Measurements from ENCODE around the gene MYO1B.

MYO1B gene

DNA sequence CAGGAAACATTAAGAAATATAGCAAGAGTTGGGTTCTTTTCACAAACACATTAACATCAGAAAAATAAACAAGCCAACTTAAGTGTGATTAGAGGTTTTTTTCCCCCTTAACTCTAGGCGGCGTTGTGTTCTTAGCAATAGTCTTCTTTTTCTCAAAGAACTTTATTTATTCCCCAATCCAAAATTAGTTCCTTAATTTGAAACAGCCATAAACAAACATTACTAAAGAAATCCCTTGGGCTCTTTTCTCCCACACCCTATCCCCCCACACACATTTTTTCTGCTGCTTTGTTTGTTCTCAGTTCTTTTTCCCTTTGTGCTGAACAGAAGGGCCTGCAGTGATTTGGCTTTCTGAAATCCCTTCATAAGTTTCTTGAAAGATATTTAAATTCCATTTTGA, 13.2 kb upstream of the MYO1B start:
- TF ChIP-seq, protein P1, sequence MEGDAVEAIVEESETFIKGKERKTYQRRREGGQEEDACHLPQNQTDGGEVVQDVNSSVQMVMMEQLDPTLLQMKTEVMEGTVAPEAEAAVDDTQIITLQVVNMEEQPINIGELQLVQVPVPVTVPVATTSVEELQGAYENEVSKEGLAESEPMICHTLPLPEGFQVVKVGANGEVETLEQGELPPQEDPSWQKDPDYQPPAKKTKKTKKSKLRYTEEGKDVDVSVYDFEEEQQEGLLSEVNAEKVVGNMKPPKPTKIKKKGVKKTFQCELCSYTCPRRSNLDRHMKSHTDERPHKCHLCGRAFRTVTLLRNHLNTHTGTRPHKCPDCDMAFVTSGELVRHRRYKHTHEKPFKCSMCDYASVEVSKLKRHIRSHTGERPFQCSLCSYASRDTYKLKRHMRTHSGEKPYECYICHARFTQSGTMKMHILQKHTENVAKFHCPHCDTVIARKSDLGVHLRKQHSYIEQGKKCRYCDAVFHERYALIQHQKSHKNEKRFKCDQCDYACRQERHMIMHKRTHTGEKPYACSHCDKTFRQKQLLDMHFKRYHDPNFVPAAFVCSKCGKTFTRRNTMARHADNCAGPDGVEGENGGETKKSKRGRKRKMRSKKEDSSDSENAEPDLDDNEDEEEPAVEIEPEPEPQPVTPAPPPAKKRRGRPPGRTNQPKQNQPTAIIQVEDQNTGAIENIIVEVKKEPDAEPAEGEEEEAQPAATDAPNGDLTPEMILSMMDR (conservative IDR thresholded peaks at IDR 0.05; ENCODE audit: low read depth, low read length): peak; percentile 48
- no peak overlapping the region for H3K4me3 ChIP-seq (ENCODE audit: low read length)
- DNase-seq (ENCODE audit: low read depth): no peak

DNA sequence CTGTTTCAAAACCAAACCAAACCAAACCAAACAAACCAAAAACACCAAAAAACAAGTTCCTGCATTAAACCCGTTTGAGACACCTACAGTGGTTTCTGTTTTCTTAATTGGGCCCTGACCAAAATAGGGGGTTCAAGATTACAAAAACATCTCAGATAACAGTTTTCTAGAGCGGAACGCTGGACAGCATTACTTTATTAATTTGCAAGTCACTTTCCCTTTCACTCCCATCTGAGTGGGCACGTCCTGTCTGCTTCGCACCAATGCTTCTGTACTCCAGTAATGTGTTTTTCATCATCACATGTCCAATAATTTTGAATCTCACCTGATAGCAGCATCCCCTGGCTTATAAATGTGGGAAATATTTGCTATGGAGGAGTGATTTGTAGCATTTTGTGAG, 11.7 kb upstream of the MYO1B start:
- TF ChIP-seq, protein P1 (conservative IDR thresholded peaks at IDR 0.05; ENCODE audit: low read depth, low read length): no peak
- DNase-seq (ENCODE audit: low read depth): no peak
- H3K4me3 ChIP-seq (ENCODE audit: low read length): no peak overlapping the region

DNA sequence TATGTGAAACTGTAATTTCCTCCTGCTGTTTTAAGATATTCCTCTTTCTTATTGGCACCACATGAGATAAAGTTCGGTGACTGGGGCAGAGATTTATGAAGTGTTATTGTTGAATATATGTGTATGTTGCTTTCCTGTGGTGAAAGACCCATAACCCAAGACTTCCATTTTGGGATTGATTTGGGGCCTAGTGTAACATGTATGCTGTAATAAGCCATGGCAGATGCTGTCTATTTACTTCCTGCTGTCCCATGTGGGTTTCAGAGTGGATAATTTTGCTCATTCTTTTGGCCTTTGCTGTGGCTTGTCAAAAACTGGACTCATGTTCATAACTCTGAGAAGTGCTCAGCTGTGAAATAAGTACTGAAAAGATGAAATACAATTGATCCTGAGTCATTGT, 10.8 kb upstream of the MYO1B start:
- DNase-seq (ENCODE audit: low read depth): no peak
- no peak overlapping the region for H3K4me3 ChIP-seq (ENCODE audit: low read length)
- TF ChIP-seq, protein P1 (conservative IDR thresholded peaks at IDR 0.05; ENCODE audit: low read depth, low read length): no peak

GRCh38 chr2:191240871-191241270, 4.3 kb upstream of the MYO1B start:
- DNase-seq (ENCODE audit: low read depth): no peak
- TF ChIP-seq, protein P1 (conservative IDR thresholded peaks at IDR 0.05; ENCODE audit: low read depth, low read length): no peak
- H3K4me3 ChIP-seq (ENCODE audit: low read length): no peak overlapping the region

DNA sequence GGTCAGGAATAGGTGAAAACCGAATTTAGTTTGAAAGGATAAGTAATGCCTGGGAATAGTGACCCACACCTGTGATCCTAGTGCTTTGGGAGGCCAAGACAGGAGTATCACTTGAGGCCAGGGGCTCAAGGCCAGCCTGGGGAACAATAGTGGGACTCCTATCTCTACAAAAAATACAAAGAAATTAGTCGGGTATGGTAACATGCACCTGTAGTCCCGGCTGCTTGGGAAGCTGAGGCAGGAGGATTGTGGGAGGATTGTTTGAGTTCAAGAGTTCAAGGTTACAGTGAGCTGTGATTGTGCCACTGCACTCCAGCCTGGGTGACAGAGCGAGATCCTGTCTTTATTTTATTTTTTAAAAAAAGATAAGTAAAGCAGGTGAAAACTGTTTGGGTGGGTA, 3.8 kb upstream of the MYO1B start:
- TF ChIP-seq, protein P1 (conservative IDR thresholded peaks at IDR 0.05; ENCODE audit: low read depth, low read length): no peak
- DNase-seq (ENCODE audit: low read depth): no peak

DNA sequence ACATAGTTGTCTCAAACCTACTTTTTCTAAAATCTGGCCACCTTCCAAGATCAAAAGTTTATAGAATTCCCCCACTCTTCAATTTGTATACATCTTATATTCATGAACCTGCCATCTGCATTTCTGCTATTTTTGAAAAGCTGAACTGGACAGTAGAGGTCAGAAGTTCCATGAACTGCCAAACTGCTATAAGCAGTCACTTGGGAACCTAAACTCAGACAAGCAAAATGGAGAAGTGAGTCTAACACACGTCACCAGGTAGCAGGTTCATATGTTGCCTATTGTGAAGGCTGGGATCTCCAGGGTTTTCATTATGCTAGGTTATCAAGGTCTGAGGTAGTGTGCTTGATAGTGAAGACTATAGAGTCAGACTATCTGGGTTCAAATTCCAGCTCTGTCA, 2.0 kb upstream of the MYO1B start:
- DNase-seq (ENCODE audit: low read depth): no peak
- no peak overlapping the region for H3K4me3 ChIP-seq (ENCODE audit: low read length)
- TF ChIP-seq, protein P1 (conservative IDR thresholded peaks at IDR 0.05; ENCODE audit: low read depth, low read length): no peak

More for the DNA sequence above, 3.8 kb upstream of the MYO1B start:
- no peak overlapping the region for H3K4me3 ChIP-seq (ENCODE audit: low read length)

DNA sequence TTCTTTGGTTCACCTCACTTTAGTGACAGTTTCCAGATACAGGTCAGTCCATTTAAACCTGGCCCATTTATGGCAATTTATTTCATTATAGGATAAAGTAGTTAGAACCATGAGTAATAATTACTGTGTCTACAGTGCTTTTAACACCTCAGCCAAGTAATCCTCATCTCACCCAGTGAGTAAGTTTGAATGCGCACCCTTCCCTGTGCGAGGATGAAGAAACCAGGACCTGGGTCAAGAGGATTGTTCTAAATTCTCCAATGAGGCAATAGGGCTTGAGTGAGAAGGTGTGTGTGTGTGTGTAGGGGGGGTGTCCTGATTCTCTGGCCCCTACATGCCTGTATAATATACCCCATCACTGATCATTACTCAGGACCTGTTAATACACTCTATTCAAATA, 854 bp upstream of the MYO1B start:
- TF ChIP-seq, protein P1 (conservative IDR thresholded peaks at IDR 0.05; ENCODE audit: low read depth, low read length): no peak
- no peak overlapping the region for H3K4me3 ChIP-seq (ENCODE audit: low read length)
- DNase-seq (ENCODE audit: low read depth): no peak
